HUES48 (cell line): Measurements from ENCODE around the gene BRD3OS.
"Not testable (repeated sequence)": the region's sequence is repeated elsewhere in the genome, so short reads cannot be mapped to it uniquely, and the experiment has no call there.

ENCODE experiments used
- H3K27ac ChIP-seq: one replicate; pipeline ENCODE4 v1.7.0; 2013; ENCODE audit warnings: low read depth, low read length, inconsistent platforms
- H3K27me3 ChIP-seq: 2 replicates; pipeline ENCODE4 v1.6.1; 2013; ENCODE audit warnings: mild to moderate bottlenecking, low read length; ENCODE audit not compliant: control insufficient read depth, insufficient read depth
- H3K36me3 ChIP-seq: 2 replicates; pipeline ENCODE4 v1.6.1; 2013; ENCODE audit warnings: low read length; ENCODE audit not compliant: control insufficient read depth, insufficient read depth
- H3K4me1 ChIP-seq: 2 replicates; pipeline ENCODE4 v1.6.1; 2013; ENCODE audit warnings: mild to moderate bottlenecking, low read length; ENCODE audit not compliant: control insufficient read depth, insufficient read depth
- H3K4me3 ChIP-seq: 2 replicates; pipeline ENCODE4 v1.5.1; 2013; ENCODE audit warnings: mild to moderate bottlenecking, low read depth, low read length
- H3K9ac ChIP-seq: 2 replicates; pipeline ENCODE4 v1.6.1; 2013; ENCODE audit warnings: mild to moderate bottlenecking, low read depth, low read length, moderate library complexity
- H3K9me3 ChIP-seq: 2 replicates; pipeline ENCODE4 v1.6.1; 2013; ENCODE audit warnings: low read length; ENCODE audit not compliant: control insufficient read depth, insufficient read depth

Gene BRD3OS

GRCh38 chr9:133980864-133981588 lies 44.3 kb upstream of the BRD3OS start:
- Histone ChIP-seq H3K9ac (no peak overlapping the region), H3K4me1 (peaks cover 5% of the 10 kb centered on the region; the same call in 1 of the 2 replicates), H3K27ac (no peak overlapping the region), H3K27me3 (no peaks in the 10 kb centered on the region), H3K36me3 (no peaks in the 10 kb centered on the region), H3K4me3 (no peak overlapping the region), H3K9me3 (no peaks in the 10 kb centered on the region)

GRCh38 chr9:133981589-133981957 lies 43.7 kb upstream of the BRD3OS start:
- Histone ChIP-seq H3K9me3 (no peaks in the 10 kb centered on the region), H3K9ac (no peak overlapping the region), H3K27me3 (no peaks in the 10 kb centered on the region), H3K36me3 (no peaks in the 10 kb centered on the region), H3K4me1 (peaks cover 11% of the 10 kb centered on the region), H3K4me3 (no peak overlapping the region), H3K27ac (no peak overlapping the region)

- Histone ChIP-seq H3K27me3 (no peaks in the 10 kb centered on the region), H3K4me3 (no peak overlapping the region)
Observed at GRCh38 chr9:133981958-133982681, 43.2 kb upstream of the BRD3OS start.

GRCh38 chr9:133982971-133983720 lies 42.1 kb upstream of the BRD3OS start:
- H3K9ac ChIP-seq, result no peak overlapping the region
- H3K4me1 ChIP-seq, result peaks cover 12% of the 10 kb centered on the region
- H3K9me3 ChIP-seq, result no peaks in the 10 kb centered on the region
- no peaks in the 10 kb centered on the region for H3K27me3 ChIP-seq
- H3K36me3 ChIP-seq, result no peaks in the 10 kb centered on the region
- no peak overlapping the region for H3K27ac ChIP-seq
- no peak overlapping the region for H3K4me3 ChIP-seq

More at GRCh38 chr9:133981958-133982681, 43.2 kb upstream of the BRD3OS start:
- peaks cover 12% of the 10 kb centered on the region for H3K4me1 ChIP-seq
- no peaks in the 10 kb centered on the region for H3K36me3 ChIP-seq
- H3K9ac ChIP-seq, result no peak overlapping the region
- no peak overlapping the region for H3K27ac ChIP-seq
- H3K9me3 ChIP-seq, result no peaks in the 10 kb centered on the region

GRCh38 chr9:133986061-133986460 lies 39.2 kb upstream of the BRD3OS start:
- no peak overlapping the region for H3K27ac ChIP-seq
- H3K36me3 ChIP-seq, result no peaks in the 10 kb centered on the region
- peaks cover 16% of the 10 kb centered on the region for H3K4me1 ChIP-seq

GRCh38 chr9:133986774-133987445 lies 38.4 kb upstream of the BRD3OS start:
- H3K4me1 ChIP-seq, result peaks cover 16% of the 10 kb centered on the region
- no peak overlapping the region for H3K27ac ChIP-seq
- H3K27me3 ChIP-seq, result no peaks in the 10 kb centered on the region
- no peak overlapping the region for H3K4me3 ChIP-seq
- H3K36me3 ChIP-seq, result no peaks in the 10 kb centered on the region
- no peaks in the 10 kb centered on the region for H3K9me3 ChIP-seq
- no peak overlapping the region for H3K9ac ChIP-seq

More at GRCh38 chr9:133986061-133986460, 39.2 kb upstream of the BRD3OS start:
- H3K9ac ChIP-seq, result no peak overlapping the region
- no peak overlapping the region for H3K4me3 ChIP-seq
- no peaks in the 10 kb centered on the region for H3K27me3 ChIP-seq
- no peaks in the 10 kb centered on the region for H3K9me3 ChIP-seq

GRCh38 chr9:133987446-133987788 lies 37.9 kb upstream of the BRD3OS start:
- no peaks in the 10 kb centered on the region for H3K36me3 ChIP-seq
- H3K4me1 ChIP-seq, result peaks cover 16% of the 10 kb centered on the region
- H3K27ac ChIP-seq, result no peak overlapping the region
- no peaks in the 10 kb centered on the region for H3K9me3 ChIP-seq
- H3K27me3 ChIP-seq, result no peaks in the 10 kb centered on the region
- H3K4me3 ChIP-seq, result no peak overlapping the region
- H3K9ac ChIP-seq, result no peak overlapping the region

GRCh38 chr9:133987946-133988665 lies 37.2 kb upstream of the BRD3OS start:
- Histone ChIP-seq H3K27ac (no peak overlapping the region), H3K9me3 (no peaks in the 10 kb centered on the region), H3K4me3 (no peak overlapping the region), H3K4me1 (peaks cover 16% of the 10 kb centered on the region), H3K27me3 (no peaks in the 10 kb centered on the region), H3K9ac (no peak overlapping the region), H3K36me3 (no peaks in the 10 kb centered on the region)

- H3K27ac ChIP-seq, H3K9ac ChIP-seq, H3K9me3 ChIP-seq, H3K36me3 ChIP-seq, H3K27me3 ChIP-seq, H3K4me3 ChIP-seq: not testable (repeated sequence)
- peaks cover 19% of the 10 kb centered on the region for H3K4me1 ChIP-seq
Observed at GRCh38 chr9:133988771-133989170, 36.5 kb upstream of the BRD3OS start.

GRCh38 chr9:133989625-133990365 lies 35.5 kb upstream of the BRD3OS start:
- H3K4me1 ChIP-seq, result peaks cover 28% of the 10 kb centered on the region
- H3K36me3 ChIP-seq, result no peaks in the 10 kb centered on the region
- no peak overlapping the region for H3K9ac ChIP-seq
- H3K27me3 ChIP-seq, result no peaks in the 10 kb centered on the region
- H3K9me3 ChIP-seq, result no peaks in the 10 kb centered on the region
- no peak overlapping the region for H3K27ac ChIP-seq
- no peak overlapping the region for H3K4me3 ChIP-seq
